Lung (tissue), 12 donors: ENCODE data around the gene LIFR. TPM values are rescaled to one million over a fixed set of nuclear protein-coding genes. Genes with fewer than 3 reads are reported as not detected.

Source experiments
- ATAC-seq: fragments of 200-7000 bp; cut with Tn5 transposase; one replicate; pipeline ENCODE4 v1.9.1; 2020; ENCODE audit warnings: moderate number of reproducible peaks; ENCODE audit not compliant: insufficient read depth, low FRiP score
- DNase-seq, 3 donors: peaks; one replicate each; pipeline ENCODE4 v3.0.0-alpha.2; 2013 to 2017
- H3K27ac ChIP-seq, 2 donors: one replicate each; pipeline ENCODE4 v1.5.1; 2013; ENCODE audit warnings: mild to moderate bottlenecking in 2 of 2, moderate library complexity in 2 of 2, control low read depth in 1 of 2, inconsistent platforms in 1 of 2, low read depth in 1 of 2, low read length in 1 of 2
- H3K27me3 ChIP-seq, 3 donors: one replicate each; pipeline ENCODE4 v1.5.1; 2013; ENCODE audit warnings: low read length in 2 of 3; ENCODE audit not compliant: control insufficient read depth in 3 of 3, insufficient read depth in 3 of 3
- H3K36me3 ChIP-seq, 4 donors: one replicate each; pipeline ENCODE4 v1.5.1; 2013; ENCODE audit warnings: low read length in 4 of 4, mild to moderate bottlenecking in 1 of 4, moderate library complexity in 1 of 4; ENCODE audit not compliant: control insufficient read depth in 4 of 4, insufficient read depth in 4 of 4
- H3K4me1 ChIP-seq, 5 donors: one replicate each; pipeline ENCODE4 v1.5.1; 2013; ENCODE audit warnings: low read length in 5 of 5, mild to moderate bottlenecking in 2 of 5, moderate library complexity in 1 of 5; ENCODE audit not compliant: control insufficient read depth in 5 of 5, insufficient read depth in 5 of 5
- H3K4me3 ChIP-seq: one replicate; pipeline ENCODE4 v1.5.1; 2013; ENCODE audit warnings: mild to moderate bottlenecking, control low read depth, moderate library complexity
- H3K9ac ChIP-seq, 2 donors: one replicate each; pipeline ENCODE4 v1.5.1; 2013; ENCODE audit warnings: low read length in 2 of 2, control low read depth in 1 of 2; ENCODE audit not compliant: insufficient read depth in 1 of 2
- H3K9me3 ChIP-seq, 4 donors: one replicate each; pipeline ENCODE4 v1.5.1; 2013; ENCODE audit warnings: low read length in 3 of 4, mild to moderate bottlenecking in 1 of 4, moderate library complexity in 1 of 4; ENCODE audit not compliant: control insufficient read depth in 4 of 4, insufficient read depth in 3 of 4
- CTCF ChIP-seq: IDR thresholded peaks from 2 replicates; pipeline ENCODE4 v1.5.1; 2012; ENCODE audit warnings: mild to moderate bottlenecking; ENCODE audit errors: control extremely low read depth, extremely low read depth
- WGBS, 2 donors: extraction: QIAGEN DNeasy Blood & Tissue Kit; methylation state at CpG; one replicate each; pipeline ENCODE4 v1.1.7; 2013; 5-methylcytosine and 5-hydroxymethylcytosine counted together
- polyA plus RNA-seq, 2 donors: library from polyadenylated mRNA; stranded (reverse); fragments of 200-250 nt; gene quantifications; one replicate each; pipeline ENCODE4 v1.2.1, GENCODE V29; 2013
- total RNA-seq, 2 donors: library from RNA; depleted of rRNA in 1 of 2; stranded (reverse); fragments of >200 nt in 1 of 2; gene quantifications; one replicate each; pipeline ENCODE4 v1.2.1, GENCODE V29; 2014 to 2021
- donor health status: control.
- donor health status: control.
- donor health status: Bipolar disorder and iron deficiency.
- donor health status: healthy.
- donor health status: DM: yes; HTN: yes; CAD: no.

Gene LIFR
- total and polyA plus RNA-seq, 4 donors, result 14.2 to 345 (median 37.8) TPM

- Histone ChIP-seq H3K36me3 (peaks cover 2 to 53% (median 13%) of the 10 kb centered on the region in 4 donors), H3K9ac (no peak overlapping the region), H3K27ac (no peak overlapping the region), H3K4me3 (no peak overlapping the region), H3K4me1 (peaks cover 0 to 14% (median 0%) of the 10 kb centered on the region in 5 donors), H3K27me3 (no peaks in the 10 kb centered on the region), H3K9me3 (no peaks in the 10 kb centered on the region)
- ATAC-seq, result no peak
- peak in 1 of 3 donors; percentile 40 for DNase-seq
- TF ChIP-seq CTCF, result no peak
- 59 to 62% methylated on average over 2 of the region's 2 CpGs for WGBS, 2 donors
Measured at GRCh38 chr5:38515646-38516045, 40.8 kb downstream of the LIFR start.

GRCh38 chr5:38515092-38515491, 41.4 kb downstream of the LIFR start:
- H3K27ac ChIP-seq, result no peak overlapping the region
- WGBS, 2 donors, result 77% methylated on average over 3 of the region's 3 CpGs
- no peaks in the 10 kb centered on the region for H3K9me3 ChIP-seq

GRCh38 chr5:38509185-38509584, 47.3 kb downstream of the LIFR start:
- Histone ChIP-seq H3K36me3 (peaks cover 1 to 44% (median 20%) of the 10 kb centered on the region in 4 donors), H3K27ac (no peak overlapping the region), H3K27me3 (no peaks in the 10 kb centered on the region), H3K4me3 (no peak overlapping the region), H3K9me3 (no peaks in the 10 kb centered on the region), H3K9ac (no peak overlapping the region), H3K4me1 (peaks cover 0 to 4% (median 0%) of the 10 kb centered on the region in 5 donors)
- TF ChIP-seq CTCF, result no peak
- WGBS, 2 donors, result 79 to 89% methylated on average over 5 of the region's 5 CpGs
- DNase-seq (no peak), ATAC-seq (no peak)

More at GRCh38 chr5:38515092-38515491, 41.4 kb downstream of the LIFR start:
- H3K4me3 ChIP-seq, result no peak overlapping the region
- no peaks in the 10 kb centered on the region for H3K27me3 ChIP-seq
- TF ChIP-seq CTCF, result no peak
- DNase-seq (peak in 1 of 3 donors; percentile 54), ATAC-seq (no peak)
- peaks cover 2 to 51% (median 11%) of the 10 kb centered on the region in 4 donors for H3K36me3 ChIP-seq
- H3K9ac ChIP-seq, result no peak overlapping the region
- H3K4me1 ChIP-seq, result peaks cover 0 to 14% (median 0%) of the 10 kb centered on the region in 5 donors

- Histone ChIP-seq H3K4me1 (peaks cover 0 to 1% (median 0%) of the 10 kb centered on the region in 5 donors), H3K36me3 (peaks cover 1 to 44% (median 17%) of the 10 kb centered on the region in 4 donors), H3K9me3 (no peaks in the 10 kb centered on the region), H3K27me3 (no peaks in the 10 kb centered on the region), H3K27ac (no peak overlapping the region), H3K9ac (no peak overlapping the region), H3K4me3 (no peak overlapping the region)
- 86 to 89% methylated on average over 3 of the region's 3 CpGs for WGBS, 2 donors
- no peak for ATAC-seq
- TF ChIP-seq CTCF, result no peak
- DNase-seq, result no peak
Measured at GRCh38 chr5:38506302-38506701, 50.1 kb downstream of the LIFR start.
